IMR-90 (cell line): ENCODE data around the gene RPL6.

Source experiments
- RAD21 ChIP-seq: IDR thresholded peaks from 2 replicates; pipeline ENCODE4 v1.6.1; 2012; ENCODE audit warnings: low read length, improper control_type of control experiment
- RFX5 ChIP-seq: IDR thresholded peaks from 2 replicates; pipeline ENCODE4 v1.8.0; 2012; ENCODE audit warnings: low read depth, mild to moderate bottlenecking, low read length, moderate library complexity
- TF ChIP-seq, protein P1 (sequence below): conservative IDR thresholded peaks from 2 replicates; pipeline ENCODE4 v1.5.1; 2012; ENCODE audit warnings: mild to moderate bottlenecking, low read depth, low read length, improper control_type of control experiment

DNA sequence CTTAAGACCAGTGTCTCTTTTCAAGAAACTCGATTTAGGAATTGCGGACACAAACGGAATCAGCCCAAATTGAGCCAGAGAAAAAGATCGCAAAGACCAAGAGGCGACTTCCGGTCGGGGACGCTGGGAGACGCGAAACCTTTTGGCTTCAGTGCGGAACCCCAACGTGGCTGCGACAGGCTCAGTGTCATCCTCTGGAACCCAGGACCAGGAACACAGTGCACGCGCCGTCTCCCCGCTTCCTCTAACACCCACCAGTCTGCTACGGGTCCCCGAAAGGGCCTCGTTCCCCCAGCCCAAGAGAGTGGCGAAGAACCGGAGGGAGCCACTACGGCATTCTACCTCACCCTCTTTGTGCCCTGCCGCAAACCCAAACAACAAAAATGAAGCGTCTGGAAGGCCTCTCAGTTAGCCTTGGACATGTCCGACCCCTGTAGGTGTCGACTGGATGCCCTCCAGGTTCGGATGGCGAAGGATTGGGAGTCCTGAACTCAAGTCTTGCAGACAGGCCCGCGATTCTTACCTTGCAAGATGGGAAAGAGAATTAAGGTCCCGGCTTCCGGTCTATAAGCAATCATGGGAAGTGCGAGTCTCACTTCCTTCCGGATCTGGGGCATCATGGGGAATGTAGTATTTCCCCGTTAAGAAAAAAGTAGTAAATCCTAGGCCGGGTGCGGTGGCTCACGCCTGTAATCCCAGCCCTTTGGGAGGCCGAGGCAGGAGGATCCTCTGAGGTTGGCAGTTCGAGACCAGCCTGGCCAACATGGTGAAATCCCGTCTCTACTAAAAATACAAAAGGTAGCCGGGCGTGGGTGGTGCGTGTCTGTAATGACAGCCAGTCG is at the start of gene RPL6:
- TF ChIP-seq, protein P1, sequence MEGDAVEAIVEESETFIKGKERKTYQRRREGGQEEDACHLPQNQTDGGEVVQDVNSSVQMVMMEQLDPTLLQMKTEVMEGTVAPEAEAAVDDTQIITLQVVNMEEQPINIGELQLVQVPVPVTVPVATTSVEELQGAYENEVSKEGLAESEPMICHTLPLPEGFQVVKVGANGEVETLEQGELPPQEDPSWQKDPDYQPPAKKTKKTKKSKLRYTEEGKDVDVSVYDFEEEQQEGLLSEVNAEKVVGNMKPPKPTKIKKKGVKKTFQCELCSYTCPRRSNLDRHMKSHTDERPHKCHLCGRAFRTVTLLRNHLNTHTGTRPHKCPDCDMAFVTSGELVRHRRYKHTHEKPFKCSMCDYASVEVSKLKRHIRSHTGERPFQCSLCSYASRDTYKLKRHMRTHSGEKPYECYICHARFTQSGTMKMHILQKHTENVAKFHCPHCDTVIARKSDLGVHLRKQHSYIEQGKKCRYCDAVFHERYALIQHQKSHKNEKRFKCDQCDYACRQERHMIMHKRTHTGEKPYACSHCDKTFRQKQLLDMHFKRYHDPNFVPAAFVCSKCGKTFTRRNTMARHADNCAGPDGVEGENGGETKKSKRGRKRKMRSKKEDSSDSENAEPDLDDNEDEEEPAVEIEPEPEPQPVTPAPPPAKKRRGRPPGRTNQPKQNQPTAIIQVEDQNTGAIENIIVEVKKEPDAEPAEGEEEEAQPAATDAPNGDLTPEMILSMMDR, result no peak
- TF ChIP-seq RAD21 (no peak), RFX5 (no peak)
